GM18873 (cell line): ENCODE data around the gene NDUFB10.
"Not testable (repeated sequence)": the region's sequence is repeated elsewhere in the genome, so short reads cannot be mapped to it uniquely, and the experiment has no call there.

Experiments used
- ATAC-seq: cut with Tn5 transposase; IDR thresholded peaks from one replicate; pipeline ENCODE4 v1.9.1; 2021; ENCODE audit warnings: mild to moderate bottlenecking, moderate library complexity, moderate number of reproducible peaks; ENCODE audit not compliant: unreplicated experiment, low FRiP score

Gene NDUFB10

DNA sequence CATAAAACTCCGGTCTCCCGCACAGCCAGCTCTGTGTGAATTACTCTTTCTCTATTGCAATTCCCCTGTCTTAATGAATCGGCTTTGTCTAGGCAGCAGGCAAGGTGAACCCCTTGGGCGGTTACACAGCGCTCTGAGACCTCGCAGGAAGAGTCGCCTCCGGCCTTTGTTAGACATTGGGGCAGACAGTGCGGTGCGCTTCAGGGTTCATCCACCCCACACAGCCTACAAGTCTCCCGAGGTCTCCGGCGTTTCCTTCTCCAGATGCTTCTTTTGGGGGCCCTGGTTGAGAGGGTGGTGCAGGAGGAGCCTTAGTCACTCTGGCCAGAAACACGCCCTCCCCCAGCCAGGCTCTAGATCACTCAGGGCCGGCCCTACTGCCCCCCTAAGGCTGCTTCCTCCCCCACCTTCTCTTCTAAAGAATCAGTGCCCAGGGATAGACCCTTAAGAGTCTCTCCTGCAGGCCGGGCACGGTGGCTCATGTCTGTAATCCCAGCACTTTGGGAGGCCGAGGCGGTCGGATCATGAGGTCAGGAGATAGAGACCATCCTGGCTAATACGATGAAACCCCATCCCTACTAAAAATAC, 14.6 kb upstream of the NDUFB10 start:
- no peak for ATAC-seq

DNA sequence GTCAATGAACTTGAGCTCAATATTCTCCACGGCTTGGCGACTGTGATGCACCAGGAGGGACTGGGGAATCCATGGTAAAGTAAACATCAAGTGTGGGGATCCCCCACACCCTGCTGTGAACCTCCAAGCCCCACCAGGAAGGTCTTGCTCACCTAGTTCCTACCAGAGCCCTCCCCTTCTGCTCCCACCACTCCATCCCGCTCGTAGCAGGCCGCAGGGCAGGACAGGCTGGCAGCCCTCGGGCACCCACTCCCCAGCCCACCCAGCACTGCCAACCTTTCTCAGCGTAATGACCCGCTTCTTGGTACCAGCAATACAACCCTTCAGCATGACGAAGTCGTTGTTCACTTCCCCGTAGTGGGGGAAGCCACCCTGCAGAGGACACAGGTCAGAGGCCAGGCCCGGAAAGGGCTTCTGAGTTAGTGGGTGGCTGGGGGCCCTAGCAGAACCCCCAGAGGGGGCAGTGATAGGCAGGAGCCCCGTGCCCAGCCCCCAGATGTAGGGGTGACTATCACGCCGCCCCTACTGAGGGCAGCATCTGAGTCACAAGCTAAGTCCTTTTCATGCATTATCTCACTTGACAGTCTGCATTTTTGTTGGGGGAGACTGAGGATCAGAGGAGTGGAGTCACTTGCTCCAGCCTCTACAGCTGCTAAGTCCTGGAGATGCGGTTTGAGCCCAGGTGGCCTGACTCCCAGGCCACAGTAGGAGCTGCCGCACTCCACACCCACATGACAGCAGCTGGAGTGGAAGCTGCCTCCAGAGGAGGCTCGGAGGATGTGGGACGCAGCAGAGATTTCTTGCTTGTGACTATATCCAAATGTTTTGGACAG, 13.6 kb upstream of the NDUFB10 start:
- no peak for ATAC-seq

DNA sequence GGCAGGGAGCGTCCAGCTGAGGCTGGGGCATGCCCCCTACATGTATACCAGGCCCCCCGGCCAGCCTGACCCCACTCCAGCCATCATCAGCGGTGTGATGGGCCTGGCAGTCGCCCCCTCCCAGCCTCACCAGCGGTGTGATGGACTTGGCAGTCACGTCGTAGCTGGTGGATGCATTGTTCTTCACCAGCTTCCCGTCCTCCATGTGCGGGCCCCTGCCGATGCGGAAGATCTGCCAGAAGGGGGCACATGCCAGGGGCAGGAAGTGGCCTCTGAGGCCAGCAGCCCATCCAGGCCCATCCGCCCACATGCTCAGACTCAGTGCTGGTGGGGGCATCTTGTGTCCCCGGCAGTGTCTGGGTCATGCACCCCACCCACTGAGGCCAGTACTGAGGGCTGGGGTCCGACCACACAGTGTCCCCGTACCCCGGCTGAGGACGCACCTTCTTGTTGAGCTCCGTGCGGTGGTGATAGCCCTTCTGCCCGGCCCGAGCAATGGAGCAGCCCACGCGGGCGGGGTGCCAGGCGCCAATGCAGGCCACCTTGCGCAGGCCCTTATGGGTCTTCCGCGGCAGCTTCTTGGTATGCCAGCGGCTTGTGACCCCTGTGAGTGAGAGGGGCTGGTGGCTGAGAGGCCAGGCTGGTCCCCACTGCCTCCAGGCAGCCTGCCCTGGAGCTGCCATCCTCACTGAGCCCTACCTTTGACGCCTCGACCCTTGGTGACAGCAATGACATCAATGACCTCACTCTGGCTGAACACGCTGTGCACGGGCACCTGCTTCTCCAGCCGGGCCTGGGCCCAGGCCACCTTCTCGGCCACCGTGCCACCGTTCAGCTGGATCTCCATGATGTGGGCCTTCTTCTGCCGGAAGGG, 12.6 kb upstream of the NDUFB10 start:
- ATAC-seq, result no peak

DNA sequence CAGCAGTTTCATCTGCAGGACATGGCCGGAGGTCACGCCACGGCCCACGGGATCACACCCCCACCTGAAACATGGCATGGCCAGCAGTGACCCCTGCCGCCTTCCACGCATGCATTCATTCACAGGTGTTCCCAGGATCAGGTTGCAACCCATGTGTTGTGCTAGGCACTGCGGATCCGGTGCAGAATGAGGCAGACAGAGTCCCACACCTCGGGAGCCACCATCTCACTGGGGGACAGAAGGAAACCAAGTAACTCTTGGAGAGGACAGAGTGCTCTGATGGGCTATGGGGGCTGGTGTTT, 12.0 kb upstream of the NDUFB10 start:
- no peak for ATAC-seq

DNA sequence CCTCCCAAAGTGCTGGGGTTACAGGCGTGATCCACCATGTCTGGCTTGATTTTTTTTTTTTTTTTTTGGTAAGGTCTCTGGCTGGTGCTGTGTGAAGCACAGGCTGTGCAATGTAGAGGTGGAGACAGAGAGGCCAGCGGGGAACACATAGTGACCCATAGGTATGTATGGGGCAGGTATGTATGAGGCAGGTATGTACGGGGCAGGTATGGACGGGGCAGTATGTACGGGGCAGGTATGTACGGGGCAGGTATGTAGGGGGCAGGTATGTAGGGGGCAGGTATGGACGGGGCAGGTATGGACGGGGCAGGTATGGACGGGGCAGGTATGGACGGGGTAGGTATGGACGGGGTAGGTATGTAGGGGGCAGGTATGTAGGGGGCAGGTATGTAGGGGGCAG, 9.8 kb upstream of the NDUFB10 start:
- ATAC-seq, result no peak

DNA sequence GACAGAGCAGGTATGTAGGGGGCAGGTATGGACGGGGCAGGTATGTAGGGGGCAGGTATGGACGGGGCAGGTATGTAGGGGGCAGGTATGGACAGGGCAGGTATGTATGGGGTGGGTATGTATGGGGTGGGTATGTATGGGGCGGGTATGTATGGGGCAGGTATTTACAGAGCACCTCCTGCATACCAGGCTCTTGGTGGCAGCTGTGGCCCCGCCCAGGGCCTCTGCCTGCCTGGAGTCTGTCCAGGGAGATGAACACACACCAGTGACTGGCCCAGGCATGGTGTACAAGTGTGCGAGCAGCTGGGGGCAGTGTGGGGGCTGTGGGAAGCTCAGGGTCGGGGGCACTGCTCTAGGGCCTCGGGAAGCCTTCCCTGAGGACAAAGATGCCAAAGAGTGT, 9.3 kb upstream of the NDUFB10 start:
- no peak for ATAC-seq

DNA sequence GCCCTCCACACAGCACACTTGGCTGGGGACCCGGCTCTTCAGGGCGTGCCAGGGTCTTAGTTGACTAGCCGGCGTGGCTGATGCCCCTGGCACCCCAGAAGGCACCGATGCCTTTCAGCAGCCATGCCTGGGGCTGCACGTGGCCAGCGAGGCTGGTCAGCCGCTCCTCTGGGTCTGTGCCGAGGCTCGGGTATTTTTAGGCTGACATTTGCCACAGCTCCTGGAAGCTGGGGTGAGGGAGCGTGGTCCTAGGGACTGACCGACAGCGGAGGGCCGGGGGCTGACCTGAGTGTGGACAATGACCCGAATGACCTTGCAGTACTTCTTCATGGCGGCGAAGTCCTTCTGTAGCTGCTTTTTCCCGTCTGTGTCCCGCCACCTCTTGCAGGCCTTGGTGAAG, 8.8 kb upstream of the NDUFB10 start:
- ATAC-seq, result no peak

DNA sequence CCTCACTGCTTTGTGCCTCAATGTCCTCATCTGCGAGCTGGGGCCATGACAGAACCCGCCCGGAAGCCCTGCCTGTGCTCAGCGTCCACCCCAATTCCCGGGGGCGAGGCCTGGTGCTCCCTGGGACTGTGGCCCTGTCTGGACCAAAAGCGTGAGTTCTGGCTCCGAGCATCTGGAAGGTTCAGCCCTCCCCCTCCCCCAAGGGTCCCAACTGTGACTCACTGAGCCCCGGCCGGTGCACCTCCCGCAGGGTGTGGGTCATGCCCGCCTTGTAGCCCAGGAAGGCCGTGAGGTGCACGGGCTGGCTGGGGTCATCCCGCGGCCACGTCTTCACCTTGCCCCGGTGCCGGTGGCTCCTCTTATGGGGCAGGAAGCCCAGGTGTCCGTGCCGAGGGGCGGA, 5.6 kb upstream of the NDUFB10 start:
- no peak for ATAC-seq

DNA sequence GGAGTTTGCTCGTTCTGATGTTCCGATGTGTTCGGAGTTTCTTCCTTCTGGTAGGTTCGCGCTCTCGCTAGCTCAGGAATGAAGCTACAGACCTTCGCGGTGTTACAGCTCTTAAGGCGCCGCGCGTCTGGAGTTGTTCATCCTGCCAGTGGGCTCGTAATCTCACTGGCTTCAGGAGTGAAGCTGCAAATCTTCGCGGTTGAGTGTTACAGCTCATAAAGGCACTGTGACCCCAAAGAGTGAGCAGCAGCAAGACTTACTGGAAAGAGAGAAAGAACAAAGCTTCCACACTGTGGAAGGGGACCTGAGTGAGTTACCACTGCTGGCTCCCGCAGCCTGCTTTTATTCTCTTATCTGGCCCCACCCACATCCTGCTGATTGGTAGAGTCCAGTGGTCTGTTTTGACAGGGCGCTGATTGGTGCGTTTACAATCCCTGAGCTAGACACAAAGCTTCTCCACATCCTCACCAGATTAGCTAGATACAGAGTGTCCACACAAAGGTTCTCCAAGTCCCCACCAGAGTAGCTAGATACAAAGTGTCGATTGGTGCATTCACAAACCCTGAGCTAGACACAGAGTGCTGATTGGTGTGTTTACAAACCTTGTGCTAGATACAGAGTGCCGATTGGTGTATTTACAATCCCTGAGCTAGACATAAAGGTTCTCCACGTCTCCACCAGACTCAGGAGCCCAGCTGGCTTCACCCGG, 1.8 kb upstream of the NDUFB10 start:
- not testable (repeated sequence) for ATAC-seq

DNA sequence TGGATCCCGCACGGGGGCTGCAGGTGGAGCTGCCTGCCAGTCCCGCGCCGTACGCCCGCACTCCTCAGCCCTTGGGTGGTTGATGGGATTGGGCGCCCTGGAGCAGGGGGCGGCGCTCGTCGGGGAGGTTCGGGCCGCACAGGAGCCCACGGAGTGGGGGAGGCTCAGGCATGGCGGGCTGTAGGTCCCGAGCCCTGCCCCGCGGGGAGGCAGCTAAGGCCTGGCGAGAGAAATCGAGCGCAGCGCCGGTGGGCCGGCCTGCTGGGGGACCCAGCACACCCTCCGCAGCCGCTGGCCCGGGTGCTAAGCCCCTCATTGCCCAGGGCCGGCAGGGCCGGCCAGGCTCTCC, 1.2 kb upstream of the NDUFB10 start:
- not testable (repeated sequence) for ATAC-seq

DNA sequence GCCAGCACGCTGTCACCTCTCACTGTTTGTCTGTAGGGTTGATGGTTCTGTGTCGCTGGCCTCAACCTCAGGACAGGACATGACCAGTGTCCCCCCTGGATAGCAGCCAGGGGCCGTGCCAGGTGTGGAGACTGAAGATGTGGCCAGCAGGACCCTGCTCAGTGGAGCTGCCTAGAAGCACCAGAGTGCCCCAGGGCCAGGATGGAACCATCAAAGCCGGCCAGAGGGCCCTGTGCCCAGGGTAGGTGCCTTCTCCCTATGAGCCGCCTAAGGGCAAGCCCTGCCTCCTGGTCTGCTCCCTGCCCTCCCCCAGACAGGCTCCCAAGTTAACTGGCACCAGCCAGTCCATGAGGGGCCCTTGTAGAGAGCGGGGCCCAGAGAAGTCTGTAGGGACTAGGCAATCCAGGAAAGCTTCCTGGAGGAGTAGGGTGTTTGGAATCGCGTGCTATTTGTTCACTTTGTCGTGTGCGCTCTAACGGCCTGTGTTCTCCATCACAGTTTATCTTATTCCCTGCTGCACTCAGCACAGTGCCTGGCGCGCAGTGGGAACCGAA, 546 bp upstream of the NDUFB10 start:
- no peak for ATAC-seq

DNA sequence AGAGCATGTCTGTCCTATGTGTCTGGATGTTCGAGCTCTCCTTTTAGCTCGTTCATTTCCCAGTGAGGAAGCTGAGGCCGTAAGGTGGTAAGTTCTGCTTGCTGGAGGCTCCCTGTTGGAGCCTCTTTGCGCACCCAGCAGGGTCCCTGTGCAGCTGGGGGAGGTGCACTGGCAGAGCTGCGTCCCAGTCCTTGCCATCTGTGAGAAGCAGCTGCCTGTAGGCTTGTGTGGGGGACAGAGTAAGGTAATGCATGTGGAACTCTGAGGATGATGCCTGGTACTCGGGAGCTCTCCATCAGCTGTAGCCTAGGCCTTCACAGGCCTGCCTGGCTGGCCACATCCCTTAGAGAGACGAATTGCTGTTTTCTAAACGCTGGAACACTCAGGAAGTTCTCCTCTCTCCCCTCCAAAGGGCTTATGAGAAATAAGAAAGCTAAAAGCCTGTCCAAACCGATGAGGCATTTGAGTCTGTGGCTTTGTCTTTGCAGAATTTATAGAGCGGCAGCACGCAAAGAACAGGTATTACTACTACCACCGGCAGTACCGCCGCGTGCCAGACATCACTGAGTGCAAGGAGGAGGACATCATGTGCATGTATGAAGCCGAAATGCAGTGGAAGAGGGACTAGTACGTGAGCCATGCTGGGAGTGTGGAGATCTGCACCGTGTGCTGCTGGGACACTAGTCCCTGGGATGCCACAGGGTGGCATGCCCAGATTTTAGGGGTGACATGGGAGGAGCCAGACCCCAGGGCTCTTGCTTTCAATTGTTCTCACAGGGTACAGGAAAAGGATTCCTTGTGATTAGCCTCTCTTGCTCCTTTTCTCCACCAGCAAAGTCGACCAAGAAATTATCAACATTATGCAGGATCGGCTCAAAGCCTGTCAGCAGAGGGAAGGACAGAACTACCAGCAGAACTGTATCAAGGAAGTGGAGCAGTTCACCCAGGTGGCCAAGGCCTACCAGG, 1.6 kb downstream of the NDUFB10 start:
- ATAC-seq, result no peak

DNA sequence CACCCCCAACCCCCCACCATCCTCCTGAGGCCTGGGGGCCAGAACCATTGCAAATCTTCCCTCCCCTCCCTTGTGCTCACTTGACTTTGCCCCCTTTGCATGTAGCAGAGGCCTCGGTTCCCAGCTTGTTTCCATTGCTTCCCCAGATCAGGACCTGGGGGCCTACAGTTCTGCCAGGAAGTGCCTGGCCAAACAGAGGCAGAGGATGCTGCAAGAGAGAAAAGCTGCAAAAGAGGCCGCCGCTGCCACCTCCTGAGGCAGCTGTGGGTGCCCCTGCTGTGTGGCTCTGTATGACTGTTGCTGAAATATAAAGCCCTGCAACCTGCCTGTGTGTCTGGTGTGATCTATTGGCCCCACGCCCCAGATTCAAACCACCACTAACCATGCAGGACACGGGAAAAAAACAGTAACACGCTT, 2.3 kb downstream of the NDUFB10 start:
- no peak for ATAC-seq

DNA sequence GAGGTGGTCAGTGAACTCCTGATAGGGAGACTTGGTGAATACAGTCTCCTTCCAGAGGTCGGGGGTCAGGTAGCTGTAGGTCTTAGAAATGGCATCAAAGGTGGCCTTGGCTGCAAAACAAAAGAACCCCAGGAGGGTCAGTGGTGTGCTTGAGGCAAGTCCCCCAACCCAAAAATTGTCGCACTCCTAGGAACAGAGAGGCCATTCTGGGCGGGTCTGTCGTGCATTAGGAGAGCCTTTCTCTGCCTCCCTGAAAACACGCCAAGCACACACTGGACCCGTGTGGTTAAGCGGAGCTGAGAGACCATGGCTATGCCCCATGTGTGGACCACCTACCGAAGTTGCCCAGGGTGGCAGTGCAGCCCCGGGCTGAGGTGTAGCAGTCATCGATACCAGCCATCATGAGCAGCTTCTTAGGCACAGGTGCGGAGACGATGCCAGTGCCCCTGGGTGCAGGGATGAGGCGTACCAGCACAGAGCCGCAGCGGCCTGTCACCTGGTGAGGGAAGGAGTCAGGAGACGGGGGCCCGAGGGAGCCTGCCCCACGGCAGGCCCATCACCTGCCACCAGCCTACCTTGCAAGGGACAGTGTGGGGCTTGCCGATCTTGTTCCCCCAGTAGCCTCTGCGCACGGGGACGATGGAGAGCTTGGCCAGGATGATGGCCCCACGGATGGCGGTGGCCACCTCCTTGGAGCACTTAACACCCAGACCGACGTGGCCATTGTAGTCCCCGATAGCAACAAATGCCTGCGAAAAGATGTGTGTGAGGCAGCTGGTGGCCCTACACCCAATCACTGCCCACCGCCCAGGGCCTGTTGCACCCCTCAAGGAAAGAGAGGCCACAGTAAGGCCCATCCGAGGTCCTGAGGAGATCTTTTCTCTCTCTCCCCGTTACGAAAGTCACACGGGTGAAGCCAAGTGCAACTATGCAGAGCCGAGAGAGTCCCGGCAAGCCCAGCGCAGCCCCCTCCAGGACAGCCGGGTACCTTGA, 3.1 kb downstream of the NDUFB10 start:
- not testable (repeated sequence) for ATAC-seq

DNA sequence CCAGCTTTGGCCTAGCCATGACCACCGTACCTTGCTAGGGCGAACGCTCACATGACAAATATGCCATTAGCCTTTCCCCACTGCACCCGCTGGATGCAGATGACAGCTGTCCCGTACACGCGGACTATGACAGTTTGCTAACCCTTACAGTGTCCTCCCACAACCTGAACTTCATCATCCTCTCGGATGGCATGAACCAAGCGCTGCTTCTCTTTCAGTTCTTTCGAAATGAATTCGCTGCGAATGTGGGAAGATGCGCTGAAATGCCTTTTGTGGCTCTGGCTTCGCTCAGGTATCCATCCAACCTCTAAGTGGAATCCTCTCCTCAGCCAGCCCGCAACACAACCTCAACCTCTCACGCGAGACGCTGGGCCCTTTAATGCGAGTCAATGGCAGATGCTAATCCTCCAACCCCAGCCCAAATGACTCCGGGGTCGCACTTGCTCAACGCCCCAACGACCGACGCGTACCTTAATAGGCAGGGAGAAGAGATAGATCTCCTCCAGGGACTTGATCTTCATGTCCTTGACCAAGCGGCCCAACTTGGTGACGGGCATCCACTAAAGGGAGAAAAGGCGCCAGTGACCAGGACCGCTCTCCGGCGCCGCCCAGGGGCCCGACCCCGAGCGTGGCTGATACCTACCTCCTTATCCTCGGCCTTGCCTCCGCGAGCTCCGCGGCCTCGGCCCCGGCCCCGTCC, 4.6 kb downstream of the NDUFB10 start:
- ATAC-seq, result peak; percentile 2

DNA sequence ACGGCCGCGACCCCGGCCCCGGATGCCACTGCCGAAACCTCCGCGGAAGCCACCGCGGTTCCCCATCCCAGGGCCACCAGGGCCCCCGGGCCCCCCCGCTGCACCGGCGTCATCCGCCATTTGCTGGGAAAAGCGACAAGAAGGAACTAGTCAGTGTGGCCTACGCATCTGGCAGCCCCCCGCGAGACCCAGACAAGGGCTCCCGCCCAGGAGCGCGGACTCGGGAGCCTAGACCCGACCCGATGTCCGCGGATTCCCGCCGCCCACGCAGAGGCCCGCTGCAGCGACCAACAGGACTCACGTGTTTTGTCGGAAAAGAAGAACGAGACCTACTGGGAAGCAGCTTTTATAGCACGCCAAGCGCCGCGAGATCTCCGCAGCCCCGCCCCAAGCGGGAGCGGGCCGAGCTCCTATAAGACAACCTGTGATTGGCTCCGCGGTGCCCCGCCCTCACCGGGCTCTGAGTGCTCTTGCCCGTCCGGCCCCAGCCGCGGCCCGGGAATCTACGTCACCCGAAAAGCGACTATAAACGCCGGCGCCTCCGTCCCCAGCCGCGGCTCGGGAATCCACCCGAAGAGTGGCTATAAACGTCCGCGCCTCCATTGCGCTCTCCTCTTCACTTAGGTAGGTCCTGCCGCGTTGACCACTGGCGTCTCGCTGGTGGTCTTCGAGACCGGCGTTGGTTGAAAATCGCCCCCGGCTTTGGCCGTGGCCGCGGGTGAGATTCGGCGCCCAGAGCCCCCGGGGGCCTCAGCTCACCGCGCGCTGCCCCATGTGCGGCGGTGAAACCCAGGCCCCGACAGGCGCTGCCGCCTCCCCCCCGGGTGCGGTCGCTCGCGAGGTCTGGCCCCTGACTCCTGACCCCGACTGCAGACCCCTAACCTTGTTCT, 5.4 kb downstream of the NDUFB10 start, which contains the start of gene RPS2:
Gene RPS2 (minus strand): TSS at position 321 of the 890 bp plus-strand sequence. CDS start 201 bp downstream, at position 120.
- peak; percentile 73 for ATAC-seq
